ENCODE measurements around the gene GTF2A1L.

The GTF2A1L gene

GRCh38 chr2:48626047-48626446 lies 8.4 kb downstream of the GTF2A1L start:
- H3K27ac ChIP-seq (ENCODE audit: low read length) = no peak overlapping the region
- no peak overlapping the region for H3K4me3 ChIP-seq (ENCODE audit: low read length)
- no peaks in the 10 kb centered on the region for H3K4me1 ChIP-seq (ENCODE audit: low read length)
- no peak overlapping the region for H2AFZ ChIP-seq (ENCODE audit: low read depth, low read length)
- H3K9me3 ChIP-seq (ENCODE audit: insufficient read depth, low read length) = no peaks in the 10 kb centered on the region
- no peak overlapping the region for H3K9ac ChIP-seq (ENCODE audit: low read length)
- no peaks in the 10 kb centered on the region for H3K27me3 ChIP-seq (ENCODE audit: low read depth, low read length)
- TF ChIP-seq EZH2phosphoT487 (IDR thresholded peaks at IDR 0.05; ENCODE audit: low read depth) (no peak), CTCF (IDR thresholded peaks at IDR 0.05; ENCODE audit: low read depth, low read length) (no peak)
- no peaks in the 10 kb centered on the region for H3K79me2 ChIP-seq (ENCODE audit: low read length)
- H3K4me2 ChIP-seq (ENCODE audit: low read length) = no peak overlapping the region
- H4K20me1 ChIP-seq (ENCODE audit: insufficient read depth, low read length) = no peaks in the 10 kb centered on the region
- H3K36me3 ChIP-seq (replicated peaks; ENCODE audit: low read depth, low read length) = no peaks in the 10 kb centered on the region

GRCh38 chr2:48633143-48633542 lies 15.5 kb downstream of the GTF2A1L start:
- TF ChIP-seq CTCF (IDR thresholded peaks at IDR 0.05; ENCODE audit: low read depth, low read length) (no peak), EZH2phosphoT487 (IDR thresholded peaks at IDR 0.05; ENCODE audit: low read depth) (no peak)
- Histone ChIP-seq H2AFZ (ENCODE audit: low read depth, low read length) (no peak overlapping the region), H3K4me1 (ENCODE audit: low read length) (no peaks in the 10 kb centered on the region)

GRCh38 chr2:48635786-48636185 lies 18.1 kb downstream of the GTF2A1L start:
- H3K9me3 ChIP-seq (ENCODE audit: insufficient read depth, low read length) = no peaks in the 10 kb centered on the region
- H3K27ac ChIP-seq (ENCODE audit: low read length) = no peak overlapping the region
- no peaks in the 10 kb centered on the region for H3K79me2 ChIP-seq (ENCODE audit: low read length)
- no peak for TF ChIP-seq CTCF (IDR thresholded peaks at IDR 0.05; ENCODE audit: low read depth, low read length)
- TF ChIP-seq EZH2phosphoT487 (IDR thresholded peaks at IDR 0.05; ENCODE audit: low read depth) = no peak
- H3K4me1 ChIP-seq (ENCODE audit: low read length) = no peaks in the 10 kb centered on the region
- no peak overlapping the region for H3K4me3 ChIP-seq (ENCODE audit: low read length)
- H3K9ac ChIP-seq (ENCODE audit: low read length) = no peak overlapping the region
- H4K20me1 ChIP-seq (ENCODE audit: insufficient read depth, low read length) = no peaks in the 10 kb centered on the region
- no peak overlapping the region for H3K4me2 ChIP-seq (ENCODE audit: low read length)
- no peaks in the 10 kb centered on the region for H3K27me3 ChIP-seq (ENCODE audit: low read depth, low read length)
- no peaks in the 10 kb centered on the region for H3K36me3 ChIP-seq (replicated peaks; ENCODE audit: low read depth, low read length)
- H2AFZ ChIP-seq (ENCODE audit: low read depth, low read length) = no peak overlapping the region

More at GRCh38 chr2:48633143-48633542, 15.5 kb downstream of the GTF2A1L start:
- H3K79me2 ChIP-seq (ENCODE audit: low read length) = no peaks in the 10 kb centered on the region
- H3K9me3 ChIP-seq (ENCODE audit: insufficient read depth, low read length) = no peaks in the 10 kb centered on the region
- no peak overlapping the region for H3K9ac ChIP-seq (ENCODE audit: low read length)
- no peak overlapping the region for H3K4me2 ChIP-seq (ENCODE audit: low read length)
- no peak overlapping the region for H3K4me3 ChIP-seq (ENCODE audit: low read length)
- no peaks in the 10 kb centered on the region for H3K27me3 ChIP-seq (ENCODE audit: low read depth, low read length)
- no peaks in the 10 kb centered on the region for H3K36me3 ChIP-seq (replicated peaks; ENCODE audit: low read depth, low read length)
- H4K20me1 ChIP-seq (ENCODE audit: insufficient read depth, low read length) = no peaks in the 10 kb centered on the region
- H3K27ac ChIP-seq (ENCODE audit: low read length) = no peak overlapping the region

- Histone ChIP-seq H3K4me2 (ENCODE audit: low read length) (no peak overlapping the region), H3K79me2 (ENCODE audit: low read length) (no peaks in the 10 kb centered on the region), H4K20me1 (ENCODE audit: insufficient read depth, low read length) (no peaks in the 10 kb centered on the region), H3K27ac (ENCODE audit: low read length) (no peak overlapping the region), H3K4me1 (ENCODE audit: low read length) (no peaks in the 10 kb centered on the region), H3K9ac (ENCODE audit: low read length) (no peak overlapping the region), H3K9me3 (ENCODE audit: insufficient read depth, low read length) (no peaks in the 10 kb centered on the region), H3K27me3 (ENCODE audit: low read depth, low read length) (no peaks in the 10 kb centered on the region), H2AFZ (ENCODE audit: low read depth, low read length) (no peak overlapping the region), H3K4me3 (ENCODE audit: low read length) (no peak overlapping the region), H3K36me3 (replicated peaks; ENCODE audit: low read depth, low read length) (no peaks in the 10 kb centered on the region)
- TF ChIP-seq EZH2phosphoT487 (IDR thresholded peaks at IDR 0.05; ENCODE audit: low read depth) (no peak), CTCF (IDR thresholded peaks at IDR 0.05; ENCODE audit: low read depth, low read length) (no peak)
Observed at GRCh38 chr2:48638261-48638660, 20.6 kb downstream of the GTF2A1L start.

Data from OCI-LY3 (cell line).